ENCODE data around the gene SOX5.

DNA sequence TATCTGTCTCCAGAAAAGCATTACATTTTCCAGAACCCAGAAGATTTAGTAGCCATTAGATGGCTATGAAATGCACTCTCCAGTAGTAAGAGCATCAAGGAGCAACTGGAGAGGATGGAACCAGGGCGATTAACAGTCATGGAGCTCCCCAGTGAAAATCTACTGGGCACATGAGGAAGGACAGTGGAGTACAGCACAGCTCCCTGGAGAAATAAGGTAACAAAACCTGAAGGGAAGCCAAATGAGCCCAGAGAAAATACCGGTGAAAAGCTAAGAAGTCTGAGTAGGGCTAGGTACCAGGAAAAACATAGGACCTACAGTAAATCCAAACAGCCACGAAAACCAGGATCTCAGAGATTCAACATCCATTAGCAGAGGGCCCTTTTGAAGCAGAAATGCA is 21.6 kb downstream of the SOX5 start:
- no peak for TF ChIP-seq EZH2 (IDR thresholded peaks at IDR 0.05; ENCODE audit: borderline replicate concordance)
- TF ChIP-seq, protein P1, sequence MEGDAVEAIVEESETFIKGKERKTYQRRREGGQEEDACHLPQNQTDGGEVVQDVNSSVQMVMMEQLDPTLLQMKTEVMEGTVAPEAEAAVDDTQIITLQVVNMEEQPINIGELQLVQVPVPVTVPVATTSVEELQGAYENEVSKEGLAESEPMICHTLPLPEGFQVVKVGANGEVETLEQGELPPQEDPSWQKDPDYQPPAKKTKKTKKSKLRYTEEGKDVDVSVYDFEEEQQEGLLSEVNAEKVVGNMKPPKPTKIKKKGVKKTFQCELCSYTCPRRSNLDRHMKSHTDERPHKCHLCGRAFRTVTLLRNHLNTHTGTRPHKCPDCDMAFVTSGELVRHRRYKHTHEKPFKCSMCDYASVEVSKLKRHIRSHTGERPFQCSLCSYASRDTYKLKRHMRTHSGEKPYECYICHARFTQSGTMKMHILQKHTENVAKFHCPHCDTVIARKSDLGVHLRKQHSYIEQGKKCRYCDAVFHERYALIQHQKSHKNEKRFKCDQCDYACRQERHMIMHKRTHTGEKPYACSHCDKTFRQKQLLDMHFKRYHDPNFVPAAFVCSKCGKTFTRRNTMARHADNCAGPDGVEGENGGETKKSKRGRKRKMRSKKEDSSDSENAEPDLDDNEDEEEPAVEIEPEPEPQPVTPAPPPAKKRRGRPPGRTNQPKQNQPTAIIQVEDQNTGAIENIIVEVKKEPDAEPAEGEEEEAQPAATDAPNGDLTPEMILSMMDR (IDR thresholded peaks at IDR 0.05; ENCODE audit: poor library complexity), result no peak
- no peak for TF ChIP-seq EZH2phosphoT487 (IDR thresholded peaks at IDR 0.05; ENCODE audit: low read depth, severe bottlenecking, unreplicated experiment)

All from hepatocyte (in vitro differentiated cells).